GM12878 (cell line): ENCODE results near the gene MRPL32.

ENCODE experiments used
- BHLHE40 ChIP-seq, 2 experiments: fragments of 450-650 bp in 1 of 2; IDR thresholded peaks; 2 replicates each; pipeline ENCODE4 v1.6.1; 2011 to 2017; ENCODE audit warnings: low read depth in 2 of 2, borderline replicate concordance in 1 of 2, improper control_type of control experiment in 1 of 2, low read length in 1 of 2, mild to moderate bottlenecking in 1 of 2
- CTCF ChIP-seq, 3 experiments: IDR thresholded peaks in 2 of 3; conservative IDR thresholded peaks in 1 of 3; 2 replicates each; pipeline ENCODE4 v1.5.1; 2011; ENCODE audit warnings: low read depth in 3 of 3, low read length in 3 of 3, mild to moderate bottlenecking in 3 of 3, control low read depth in 2 of 3, moderate library complexity in 2 of 3, inconsistent platforms in 1 of 3, mixed read lengths in 1 of 3; ENCODE audit not compliant: control insufficient read depth in 2 of 3, insufficient read depth in 1 of 3; ENCODE audit errors: extremely low read depth in 1 of 3
- EP300 ChIP-seq, 2 experiments: fragments of 150-350 bp in 1 of 2; IDR thresholded peaks; 2 replicates each; pipeline ENCODE4 v1.6.1; 2011 to 2012; ENCODE audit warnings: low read depth in 2 of 2, low read length in 2 of 2, borderline replicate concordance in 1 of 2, improper control_type of control experiment in 1 of 2, inconsistent platforms in 1 of 2; ENCODE audit not compliant: control insufficient read depth in 1 of 2
- HDGF ChIP-seq: fragments of 450-650 bp; IDR thresholded peaks from 2 replicates; pipeline ENCODE4 v1.6.1; 2016; ENCODE audit warnings: antibody characterized with exemption
- MEF2A ChIP-seq: IDR thresholded peaks from 2 replicates; pipeline ENCODE4 v1.6.1; 2011; ENCODE audit warnings: low read depth, mild to moderate bottlenecking, low read length, moderate library complexity; ENCODE audit not compliant: insufficient read depth
- NRF1 ChIP-seq: conservative IDR thresholded peaks from 2 replicates; pipeline ENCODE4 v1.6.1; 2011; ENCODE audit warnings: mild to moderate bottlenecking, low read depth, low read length, improper control_type of control experiment
- POLR2AphosphoS2 ChIP-seq: IDR thresholded peaks from 2 replicates; pipeline ENCODE4 v1.6.1; 2011; ENCODE audit warnings: low read depth, mild to moderate bottlenecking, low read length, improper control_type of control experiment, moderate library complexity
- REST ChIP-seq: IDR thresholded peaks from 2 replicates; pipeline ENCODE4 v1.6.1; 2012; ENCODE audit warnings: mild to moderate bottlenecking, low read depth, low read length
- SIN3A ChIP-seq: IDR thresholded peaks from 2 replicates; pipeline ENCODE4 v1.6.1; 2012; ENCODE audit warnings: low read depth, low read length, improper control_type of control experiment
- ZNF217 ChIP-seq: fragments of 450-650 bp; IDR thresholded peaks from 2 replicates; pipeline ENCODE4 v1.6.1; 2017; ENCODE audit warnings: antibody characterized with exemption, mild to moderate bottlenecking
- ZNF274 ChIP-seq: IDR thresholded peaks from one replicate; pipeline ENCODE4 v1.8.0; 2011; ENCODE audit not compliant: insufficient read length, insufficient read depth
- ZSCAN29 ChIP-seq: fragments of 450-650 bp; IDR thresholded peaks from 2 replicates; pipeline ENCODE4 v1.6.1; 2017; ENCODE audit warnings: mild to moderate bottlenecking, moderate library complexity
- TF ChIP-seq, protein P1 (sequence below): fragments of 450-650 bp; formaldehyde crosslinking; IDR thresholded peaks from 2 replicates; pipeline ENCODE4 v1.4.0; 2022; ENCODE audit warnings: mild to moderate bottlenecking, moderate library complexity

GRCh38 chr7:42986213-42986612 lies 54.0 kb downstream of the MRPL32 start:
- TF ChIP-seq REST (no peak), POLR2AphosphoS2 (no peak), CTCF (IDR thresholded peaks at IDR 0.05 in 2 of 3, conservative IDR thresholded peaks at IDR 0.05 in 1 of 3; ENCODE audit: control insufficient read depth in 2 of 3, extremely low read depth in 1 of 3, insufficient read depth in 1 of 3, low read depth in 3 of 3, low read length in 3 of 3) (no peak), MEF2A (no peak), HDGF (no peak), BHLHE40 (IDR thresholded peaks at IDR 0.05; ENCODE audit: borderline replicate concordance in 1 of 2, low read depth in 2 of 2, low read length in 1 of 2) (no peak), ZSCAN29 (no peak), ZNF217 (no peak), NRF1 (no peak), EP300 (IDR thresholded peaks at IDR 0.05; ENCODE audit: borderline replicate concordance in 1 of 2, control insufficient read depth in 1 of 2, low read depth in 2 of 2, low read length in 2 of 2) (no peak), ZNF274 (no peak), SIN3A (no peak)
- TF ChIP-seq, protein P1, sequence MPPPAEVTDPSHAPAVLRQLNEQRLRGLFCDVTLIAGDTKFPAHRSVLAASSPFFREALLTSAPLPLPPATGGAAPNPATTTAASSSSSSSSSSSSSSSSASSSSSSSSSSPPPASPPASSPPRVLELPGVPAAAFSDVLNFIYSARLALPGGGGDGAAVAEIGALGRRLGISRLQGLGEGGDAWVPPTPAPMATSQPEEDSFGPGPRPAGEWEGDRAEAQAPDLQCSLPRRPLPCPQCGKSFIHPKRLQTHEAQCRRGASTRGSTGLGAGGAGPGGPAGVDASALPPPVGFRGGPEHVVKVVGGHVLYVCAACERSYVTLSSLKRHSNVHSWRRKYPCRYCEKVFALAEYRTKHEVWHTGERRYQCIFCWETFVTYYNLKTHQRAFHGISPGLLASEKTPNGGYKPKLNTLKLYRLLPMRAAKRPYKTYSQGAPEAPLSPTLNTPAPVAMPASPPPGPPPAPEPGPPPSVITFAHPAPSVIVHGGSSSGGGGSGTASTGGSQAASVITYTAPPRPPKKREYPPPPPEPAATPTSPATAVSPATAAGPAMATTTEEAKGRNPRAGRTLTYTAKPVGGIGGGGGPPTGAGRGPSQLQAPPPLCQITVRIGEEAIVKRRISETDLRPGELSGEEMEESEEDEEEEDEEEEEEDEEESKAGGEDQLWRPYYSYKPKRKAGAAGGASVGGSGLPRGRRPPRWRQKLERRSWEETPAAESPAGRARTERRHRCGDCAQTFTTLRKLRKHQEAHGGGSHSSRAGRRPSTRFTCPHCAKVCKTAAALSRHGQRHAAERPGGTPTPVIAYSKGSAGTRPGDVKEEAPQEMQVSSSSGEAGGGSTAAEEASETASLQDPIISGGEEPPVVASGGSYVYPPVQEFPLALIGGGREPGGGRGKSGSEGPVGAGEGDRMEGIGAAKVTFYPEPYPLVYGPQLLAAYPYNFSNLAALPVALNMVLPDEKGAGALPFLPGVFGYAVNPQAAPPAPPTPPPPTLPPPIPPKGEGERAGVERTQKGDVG = no peak
